ENCODE results near the gene IDH3B.

DNA sequence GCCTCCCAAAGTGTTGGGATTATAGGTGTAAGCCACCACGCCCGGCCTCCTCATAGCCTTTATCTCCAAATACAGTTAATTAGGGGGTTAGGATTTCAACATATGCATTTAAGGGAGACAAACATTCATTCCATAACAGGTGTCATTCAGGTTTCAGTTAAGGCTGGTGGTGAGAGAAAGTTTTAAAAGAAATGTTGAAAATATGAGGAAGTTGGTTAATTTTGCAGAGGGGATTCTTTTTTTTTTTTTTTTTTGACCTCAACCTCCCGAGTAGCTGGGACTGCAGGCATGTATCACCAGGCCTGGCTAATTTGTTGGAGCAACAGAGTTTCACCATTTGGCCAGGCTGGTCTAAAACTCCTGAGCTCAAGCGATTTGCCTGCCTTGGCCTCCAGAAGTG is 16.0 kb upstream of the IDH3B start:
- TF ChIP-seq, protein P1, sequence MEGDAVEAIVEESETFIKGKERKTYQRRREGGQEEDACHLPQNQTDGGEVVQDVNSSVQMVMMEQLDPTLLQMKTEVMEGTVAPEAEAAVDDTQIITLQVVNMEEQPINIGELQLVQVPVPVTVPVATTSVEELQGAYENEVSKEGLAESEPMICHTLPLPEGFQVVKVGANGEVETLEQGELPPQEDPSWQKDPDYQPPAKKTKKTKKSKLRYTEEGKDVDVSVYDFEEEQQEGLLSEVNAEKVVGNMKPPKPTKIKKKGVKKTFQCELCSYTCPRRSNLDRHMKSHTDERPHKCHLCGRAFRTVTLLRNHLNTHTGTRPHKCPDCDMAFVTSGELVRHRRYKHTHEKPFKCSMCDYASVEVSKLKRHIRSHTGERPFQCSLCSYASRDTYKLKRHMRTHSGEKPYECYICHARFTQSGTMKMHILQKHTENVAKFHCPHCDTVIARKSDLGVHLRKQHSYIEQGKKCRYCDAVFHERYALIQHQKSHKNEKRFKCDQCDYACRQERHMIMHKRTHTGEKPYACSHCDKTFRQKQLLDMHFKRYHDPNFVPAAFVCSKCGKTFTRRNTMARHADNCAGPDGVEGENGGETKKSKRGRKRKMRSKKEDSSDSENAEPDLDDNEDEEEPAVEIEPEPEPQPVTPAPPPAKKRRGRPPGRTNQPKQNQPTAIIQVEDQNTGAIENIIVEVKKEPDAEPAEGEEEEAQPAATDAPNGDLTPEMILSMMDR (IDR thresholded peaks at IDR 0.05) = no peak
- TF ChIP-seq POLR2AphosphoS5 (IDR thresholded peaks at IDR 0.05; ENCODE audit: low read depth, low read length) = no peak
- no peak for TF ChIP-seq TCF7L2 (IDR thresholded peaks at IDR 0.05; ENCODE audit: low read depth, low read length)

Measured in Panc1 (cell line).